ENCODE results near the gene ZNF740.
"Not testable (repeated sequence)": the region's sequence is repeated elsewhere in the genome, so short reads cannot be mapped to it uniquely, and the experiment has no call there.

The ZNF740 gene, protein sequence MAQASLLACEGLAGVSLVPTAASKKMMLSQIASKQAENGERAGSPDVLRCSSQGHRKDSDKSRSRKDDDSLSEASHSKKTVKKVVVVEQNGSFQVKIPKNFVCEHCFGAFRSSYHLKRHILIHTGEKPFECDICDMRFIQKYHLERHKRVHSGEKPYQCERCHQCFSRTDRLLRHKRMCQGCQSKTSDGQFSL

DNA sequence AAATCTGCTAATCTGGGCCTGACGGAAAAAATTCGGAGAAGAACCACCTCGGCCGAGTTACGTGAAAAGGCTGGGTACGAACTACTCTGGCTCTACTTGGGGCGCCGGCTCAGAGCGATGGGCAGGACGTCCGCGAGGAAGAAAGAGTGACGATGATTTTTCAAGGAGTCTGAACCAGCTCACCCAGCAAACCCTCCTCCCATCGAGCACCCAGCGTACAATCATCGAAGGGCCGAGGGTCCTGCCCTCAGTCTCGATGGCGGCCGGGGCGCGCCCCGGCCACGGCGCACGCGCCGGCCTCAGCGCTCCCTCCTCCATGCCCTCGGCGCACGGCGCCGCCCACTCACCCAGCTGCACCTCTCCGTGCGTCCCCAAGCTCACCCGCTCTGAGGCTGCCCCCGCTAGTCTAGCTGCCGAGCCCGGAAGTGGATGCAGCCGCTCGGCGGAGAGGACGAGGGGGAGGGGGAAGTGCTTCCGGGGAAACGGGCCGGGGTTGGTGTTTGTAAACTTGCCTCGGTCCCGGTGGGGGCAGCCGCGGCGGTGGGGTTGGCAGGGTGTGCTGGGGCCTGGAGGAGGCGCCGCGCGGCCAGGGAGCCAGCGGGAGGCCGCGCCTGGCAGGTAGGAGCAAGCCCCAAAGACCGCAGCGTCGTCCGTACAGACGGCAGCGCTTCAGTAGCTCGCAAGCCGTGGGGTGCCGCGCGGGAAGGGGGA lies at the start of gene ZNF740, which contains the start of gene CSAD:
TSS of gene ZNF740 (plus strand) at position 503 of the 711 bp plus-strand sequence. CDS start 1,262 bp downstream, outside the sequence.
TSS of gene CSAD (minus strand) at position 706 of the 711 bp plus-strand sequence. CDS start 7,455 bp downstream, outside the sequence.
- peak; percentile 98 for DNase-seq

DNA sequence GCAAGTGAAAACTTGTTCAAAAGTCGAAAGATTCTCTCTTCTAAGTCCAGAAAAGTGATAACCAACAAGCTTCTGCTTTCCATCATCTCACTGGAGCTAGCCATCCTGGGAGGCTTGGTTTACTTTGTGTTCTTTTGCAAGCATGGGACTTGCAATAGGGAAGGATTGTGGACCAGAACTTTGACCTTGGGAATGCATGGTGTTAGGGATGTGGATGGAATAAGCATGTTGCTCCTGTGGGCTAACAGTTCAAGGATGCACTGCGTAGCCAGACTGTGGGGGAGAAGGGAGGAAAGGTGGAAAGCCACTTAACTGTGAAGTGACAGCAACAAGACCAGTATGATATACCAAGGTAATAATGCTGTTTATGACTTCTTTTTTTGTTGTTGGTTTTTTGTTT lies 48.7 kb upstream of the ZNF740 start:
- no peak for DNase-seq

DNA sequence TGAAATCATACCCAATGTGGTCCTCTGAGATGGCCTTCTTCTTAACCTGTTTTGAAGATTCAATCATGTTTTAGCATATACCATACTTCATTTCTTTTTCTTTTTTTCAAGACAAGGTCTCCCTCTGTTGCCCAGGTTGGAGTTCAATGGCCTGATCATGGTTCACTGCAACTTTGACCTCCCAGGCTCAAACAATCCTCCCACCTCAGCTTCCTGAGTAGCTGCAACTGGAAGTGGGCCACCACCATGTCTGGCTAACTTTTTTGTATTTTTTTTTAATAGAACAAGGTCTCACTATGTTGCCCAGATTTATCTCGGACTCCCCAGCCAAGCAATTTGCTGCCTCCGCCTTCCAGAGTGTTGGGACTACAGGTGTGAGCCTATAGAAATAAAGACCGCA lies 46.8 kb upstream of the ZNF740 start:
- no peak for DNase-seq

DNA sequence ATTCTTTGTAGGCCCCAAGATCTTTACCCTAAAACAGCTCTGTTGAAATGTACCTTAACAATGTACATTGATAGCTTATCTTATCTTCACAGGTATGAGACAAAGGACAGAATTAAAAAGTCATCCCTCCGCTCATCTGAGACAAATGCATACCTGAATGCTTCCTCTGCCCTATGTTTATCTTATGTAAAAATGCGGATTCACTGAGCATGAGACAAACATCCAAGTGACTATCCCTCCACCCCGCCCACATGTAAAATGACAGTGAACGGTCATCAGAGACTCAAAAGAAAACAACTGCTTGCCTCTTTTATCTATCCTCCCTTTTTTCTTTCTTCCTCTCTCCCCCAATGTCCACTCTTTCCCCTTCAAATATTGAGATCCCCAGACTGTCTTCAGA lies 37.2 kb upstream of the ZNF740 start:
- DNase-seq = no peak

DNA sequence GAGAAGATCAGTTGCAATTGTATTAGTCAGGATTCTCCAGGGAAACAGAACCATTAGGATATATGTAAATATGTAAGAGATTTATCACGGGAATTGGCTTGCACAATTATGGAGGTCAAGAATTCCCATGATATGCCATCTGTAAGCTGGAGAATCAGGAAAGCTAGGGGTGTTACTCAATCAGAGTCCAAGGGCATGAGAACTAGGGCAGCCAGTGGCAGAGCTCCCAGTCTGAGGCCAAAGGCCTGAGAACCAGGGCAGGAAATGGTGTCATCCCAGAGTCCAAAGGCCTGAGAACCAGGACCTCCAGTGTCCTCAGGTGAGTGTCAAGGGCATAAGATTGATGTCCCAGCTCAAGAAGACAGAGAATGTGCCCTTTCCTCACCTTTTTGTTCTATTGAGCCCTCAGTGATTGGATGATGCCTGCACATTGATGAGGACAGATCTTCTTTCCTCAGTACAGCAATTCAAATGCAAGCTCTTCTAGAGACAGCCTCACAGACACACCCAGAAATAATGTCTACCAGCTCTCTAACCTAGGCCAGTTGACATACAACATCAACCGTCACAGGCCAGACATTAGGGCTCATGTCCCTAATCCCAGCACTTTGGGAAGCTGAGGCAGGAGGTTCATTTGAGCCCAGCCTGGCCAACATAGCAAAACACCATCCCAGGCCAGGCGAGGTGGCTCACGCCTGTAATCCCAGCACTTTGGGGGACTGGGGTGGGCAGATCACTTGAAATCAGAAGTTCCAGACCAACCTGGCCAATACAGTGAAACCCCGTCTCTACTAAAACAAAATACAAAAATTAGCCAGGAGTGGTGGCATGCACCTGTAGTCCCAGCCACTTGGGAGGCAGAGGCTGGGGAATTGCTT lies 34.9 kb upstream of the ZNF740 start:
- no peak for DNase-seq

DNA sequence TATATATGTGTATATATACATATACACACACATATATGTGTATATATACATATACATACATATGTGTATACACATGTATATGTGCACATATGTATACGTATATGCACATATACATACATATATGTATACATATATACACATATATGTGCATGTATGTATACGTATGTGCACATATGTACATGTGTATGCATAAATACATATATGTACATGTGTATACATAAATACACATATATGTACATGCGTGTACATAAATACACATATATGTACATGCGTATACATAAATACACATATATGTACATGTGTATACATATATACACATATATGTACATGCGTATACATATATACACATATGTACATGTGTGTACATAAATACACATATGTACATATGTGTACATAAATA lies 33.3 kb upstream of the ZNF740 start:
- no peak for DNase-seq

DNA sequence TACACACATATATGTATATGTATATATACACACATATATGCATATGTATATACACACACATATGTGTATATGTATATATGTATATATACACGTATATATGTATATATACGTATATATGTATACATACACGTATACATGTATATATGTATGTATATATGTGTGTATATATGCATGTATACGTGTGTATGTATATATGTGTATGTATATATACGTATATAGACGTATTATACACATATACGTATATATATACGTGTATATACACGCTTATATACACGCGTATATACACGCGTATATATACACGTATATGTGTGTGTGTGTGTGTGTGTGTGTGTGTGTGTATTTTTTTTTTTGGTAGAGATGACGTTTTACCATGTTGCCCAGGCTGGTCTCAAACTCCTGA lies 32.9 kb upstream of the ZNF740 start:
- no peak for DNase-seq

DNA sequence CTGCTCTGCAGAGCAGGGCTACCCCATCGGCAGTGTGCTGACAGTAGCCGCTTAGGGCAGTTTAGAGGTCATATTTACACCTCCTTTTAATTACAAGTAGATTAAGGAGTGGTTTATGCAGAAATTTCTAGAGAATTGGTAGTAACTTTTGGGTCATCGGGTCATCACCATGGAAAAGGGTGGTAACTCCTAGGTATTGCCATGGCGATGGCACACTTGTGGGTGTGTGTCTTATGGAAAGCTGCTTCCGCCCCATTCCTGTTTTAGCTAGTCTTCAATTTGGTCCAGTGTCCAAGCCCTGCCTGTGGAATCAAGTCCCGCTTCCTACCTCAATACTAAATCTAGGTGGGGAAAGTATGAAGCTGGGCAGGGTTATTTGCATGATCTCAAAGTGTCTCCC lies 29.5 kb upstream of the ZNF740 start:
- no peak for DNase-seq

DNA sequence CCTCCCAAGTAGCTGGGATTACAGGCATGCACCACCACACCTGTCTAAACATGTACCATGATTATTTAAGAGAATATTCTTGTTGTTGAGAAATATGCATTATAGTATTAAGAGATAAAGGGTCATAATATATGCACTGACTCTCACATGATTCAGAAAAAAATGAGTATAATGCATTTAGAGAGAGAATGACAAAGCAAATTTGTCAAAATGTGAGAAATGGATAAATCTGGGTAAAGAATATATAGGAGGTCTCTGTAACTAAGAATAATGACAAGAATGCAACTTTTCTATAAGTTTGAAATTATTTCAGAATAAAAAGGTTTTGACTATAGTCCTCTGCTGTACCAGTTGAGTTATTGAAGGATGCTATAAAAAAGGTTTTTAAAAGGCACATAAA lies 28.1 kb upstream of the ZNF740 start:
- DNase-seq = no peak

DNA sequence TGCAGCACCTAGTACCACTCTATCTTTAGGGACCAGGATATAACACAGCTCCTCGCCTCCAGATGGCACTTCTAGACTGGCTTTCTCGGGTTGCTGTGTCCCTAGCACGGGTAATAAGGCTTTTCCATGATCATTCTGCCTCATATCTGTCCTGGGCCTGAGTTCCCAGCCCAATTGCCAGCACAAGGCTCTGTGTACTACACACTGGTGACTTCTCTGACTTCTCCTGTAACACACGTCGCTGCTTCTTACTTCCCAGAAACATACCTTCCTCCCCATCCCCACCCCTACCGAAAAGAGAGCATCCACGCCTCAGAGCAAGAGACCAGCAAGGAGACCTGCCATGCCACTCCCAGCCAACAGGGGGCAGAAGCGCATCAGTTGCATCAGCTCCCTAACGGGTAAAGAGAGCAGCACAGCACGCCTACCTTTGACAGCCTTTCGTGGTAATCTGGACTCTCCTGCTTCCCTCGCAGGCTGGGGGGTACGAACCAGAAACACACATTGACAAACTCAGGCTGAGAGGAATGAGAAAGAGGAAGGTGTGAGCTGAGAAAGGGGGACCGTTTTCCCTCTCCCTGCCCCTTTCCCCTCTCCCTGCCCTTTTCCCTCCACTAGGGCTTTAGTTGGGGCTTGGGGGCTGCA lies 21.2 kb upstream of the ZNF740 start:
- DNase-seq = peak; percentile 90

DNA sequence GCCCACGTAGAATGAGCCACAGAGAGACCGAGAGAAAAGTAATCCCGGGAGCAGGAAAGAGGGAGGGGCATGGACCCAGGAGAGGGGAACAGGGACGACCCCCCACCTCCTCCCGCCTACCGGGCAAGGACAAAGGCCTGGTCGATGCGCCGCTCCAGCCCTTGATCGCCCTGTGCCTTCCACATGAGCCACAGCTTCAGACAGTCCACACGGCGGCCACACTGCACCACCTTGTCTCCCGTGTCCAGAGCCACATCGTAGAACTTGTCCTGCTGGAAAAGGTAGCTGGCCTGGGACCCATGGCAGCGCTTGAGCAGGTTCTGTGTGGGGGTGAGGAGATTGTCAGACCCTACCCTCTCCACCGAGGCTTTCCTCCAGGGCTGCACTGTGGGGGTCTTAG lies 20.5 kb upstream of the ZNF740 start:
- DNase-seq = no peak

DNA sequence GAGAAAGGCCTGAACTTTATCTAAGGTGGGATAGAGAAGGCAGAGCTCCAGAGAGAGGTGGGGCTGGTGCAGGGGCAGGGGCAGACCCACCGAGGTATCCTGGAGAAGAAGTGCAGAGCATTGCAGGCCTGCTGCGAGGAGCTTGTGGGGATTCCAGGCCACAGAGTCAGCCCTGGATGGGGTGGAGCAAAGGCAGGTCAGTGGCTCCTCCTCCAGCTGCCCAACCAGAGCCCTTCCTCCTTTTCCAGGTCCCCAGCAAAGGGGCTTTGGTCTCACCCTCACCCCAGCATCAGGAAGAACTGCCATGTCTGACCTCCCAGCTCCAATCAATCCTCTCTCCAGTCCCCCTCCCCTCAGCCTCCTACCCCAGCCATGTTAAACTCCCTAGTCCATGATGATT lies 19.8 kb upstream of the ZNF740 start:
- no peak for DNase-seq

DNA sequence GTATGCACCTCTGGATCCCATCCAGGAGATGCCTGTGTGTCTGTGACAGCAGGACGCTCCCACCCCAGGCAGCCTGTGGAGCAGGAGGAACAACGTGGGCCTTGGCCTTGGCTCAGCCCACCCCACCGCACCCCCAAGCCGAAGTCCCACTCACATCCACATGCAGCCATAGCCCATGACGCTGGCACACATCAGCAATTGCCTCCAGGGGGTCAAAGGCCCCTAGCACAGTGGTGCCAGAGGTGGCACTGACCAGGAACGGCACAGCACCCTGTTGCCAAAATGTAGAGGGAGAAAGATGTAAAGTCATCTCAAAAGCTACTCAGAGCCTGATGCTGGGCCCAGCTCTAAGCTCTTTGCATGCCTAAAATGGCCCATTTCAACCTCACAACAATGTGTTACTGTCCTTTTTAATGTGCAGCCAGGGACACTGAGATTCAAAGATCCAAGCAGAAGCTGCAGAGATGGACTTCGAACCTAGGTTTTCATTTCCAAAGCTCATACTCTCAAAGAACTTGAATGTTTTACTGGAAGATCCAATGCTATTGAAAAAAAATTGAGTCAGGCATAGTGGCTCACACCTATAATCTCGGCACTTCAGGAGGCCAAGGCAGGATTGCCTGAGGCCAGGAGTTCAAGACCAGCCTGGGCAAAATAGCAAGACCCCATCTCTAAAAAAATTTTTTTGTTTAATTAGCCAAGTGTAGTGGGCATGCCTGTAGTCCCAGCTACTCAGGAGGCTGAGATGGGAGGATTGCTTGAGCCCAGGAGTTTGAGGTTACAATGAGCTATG lies 19.2 kb upstream of the ZNF740 start:
- no peak for DNase-seq

DNA sequence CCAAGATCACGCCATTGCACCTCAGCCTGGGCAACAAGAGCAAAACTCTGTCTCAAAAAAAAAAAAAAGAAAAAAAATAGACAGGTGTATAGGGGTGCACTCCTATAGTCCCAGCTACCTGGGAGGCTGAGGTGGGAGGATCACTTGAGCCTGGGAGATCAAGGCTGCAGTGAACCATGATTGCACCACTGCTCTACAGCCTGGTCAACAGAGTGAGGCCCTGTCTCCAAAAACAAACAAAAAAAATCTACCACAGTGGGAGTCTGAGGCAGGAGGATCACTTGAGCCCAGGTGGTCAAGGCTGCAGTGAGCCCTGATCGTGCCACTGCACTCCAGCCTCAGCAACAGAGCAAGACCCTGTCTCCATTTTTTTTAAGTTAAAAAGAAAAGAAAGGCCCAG lies 17.5 kb upstream of the ZNF740 start:
- DNase-seq = not testable (repeated sequence)

DNA sequence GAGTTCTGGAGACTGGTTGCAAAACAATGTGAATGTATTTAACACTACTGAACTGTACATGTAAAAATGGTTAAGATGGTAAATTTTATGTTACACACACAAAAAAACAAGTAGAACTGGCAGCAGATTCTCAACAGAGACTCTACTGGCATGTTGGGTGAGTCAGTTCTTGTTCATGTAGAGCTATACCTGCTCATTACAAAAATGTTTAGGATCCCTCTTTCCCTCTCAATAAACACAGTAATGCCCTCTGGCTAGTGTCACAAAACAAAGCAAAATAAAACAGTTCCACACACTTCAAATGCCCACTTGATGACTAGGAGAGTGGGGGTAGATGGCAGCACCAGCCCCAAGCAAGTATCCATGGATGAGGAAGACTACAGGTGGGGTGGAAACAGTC lies 13.7 kb upstream of the ZNF740 start:
- no peak for DNase-seq

DNA sequence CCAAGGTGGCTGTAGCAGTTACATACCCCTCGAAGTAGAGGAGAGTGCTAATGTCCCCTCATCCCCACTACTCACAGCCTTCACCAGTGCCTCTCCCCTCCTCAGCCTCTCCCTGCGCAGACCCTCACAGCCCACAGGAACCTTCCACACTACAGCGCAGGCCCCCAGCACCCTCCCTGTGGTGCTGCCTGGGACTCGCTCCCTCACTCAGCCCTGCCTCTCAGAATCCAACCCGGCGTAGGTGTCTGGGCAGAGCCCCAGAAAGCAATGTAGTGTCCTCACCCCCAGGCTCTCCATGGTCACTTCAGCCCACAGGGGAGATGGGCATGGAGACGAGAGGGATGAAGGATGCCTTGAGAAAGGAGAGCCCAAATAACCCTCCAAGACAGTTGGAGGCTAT lies 10.9 kb upstream of the ZNF740 start:
- no peak for DNase-seq

DNA sequence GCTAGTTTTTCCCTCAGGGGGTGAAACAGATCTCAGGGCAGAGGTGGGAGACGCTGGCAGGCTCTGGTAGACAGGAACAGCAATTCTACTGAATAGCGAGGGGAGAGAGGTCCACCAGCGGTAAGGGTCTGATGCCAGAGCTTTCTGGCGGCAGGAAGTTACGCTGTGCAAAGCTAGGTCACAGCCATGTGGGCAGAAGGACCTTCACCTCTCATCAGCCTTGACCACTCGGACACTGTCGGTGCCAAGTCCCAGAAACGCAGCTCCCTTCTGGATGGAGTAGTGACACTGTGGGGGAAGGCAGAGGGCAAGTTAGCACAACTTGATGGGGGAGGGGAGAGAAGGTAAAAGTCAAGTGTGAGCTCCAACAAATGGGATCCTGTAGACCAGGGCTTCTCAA lies 10.3 kb upstream of the ZNF740 start:
- no peak for DNase-seq

DNA sequence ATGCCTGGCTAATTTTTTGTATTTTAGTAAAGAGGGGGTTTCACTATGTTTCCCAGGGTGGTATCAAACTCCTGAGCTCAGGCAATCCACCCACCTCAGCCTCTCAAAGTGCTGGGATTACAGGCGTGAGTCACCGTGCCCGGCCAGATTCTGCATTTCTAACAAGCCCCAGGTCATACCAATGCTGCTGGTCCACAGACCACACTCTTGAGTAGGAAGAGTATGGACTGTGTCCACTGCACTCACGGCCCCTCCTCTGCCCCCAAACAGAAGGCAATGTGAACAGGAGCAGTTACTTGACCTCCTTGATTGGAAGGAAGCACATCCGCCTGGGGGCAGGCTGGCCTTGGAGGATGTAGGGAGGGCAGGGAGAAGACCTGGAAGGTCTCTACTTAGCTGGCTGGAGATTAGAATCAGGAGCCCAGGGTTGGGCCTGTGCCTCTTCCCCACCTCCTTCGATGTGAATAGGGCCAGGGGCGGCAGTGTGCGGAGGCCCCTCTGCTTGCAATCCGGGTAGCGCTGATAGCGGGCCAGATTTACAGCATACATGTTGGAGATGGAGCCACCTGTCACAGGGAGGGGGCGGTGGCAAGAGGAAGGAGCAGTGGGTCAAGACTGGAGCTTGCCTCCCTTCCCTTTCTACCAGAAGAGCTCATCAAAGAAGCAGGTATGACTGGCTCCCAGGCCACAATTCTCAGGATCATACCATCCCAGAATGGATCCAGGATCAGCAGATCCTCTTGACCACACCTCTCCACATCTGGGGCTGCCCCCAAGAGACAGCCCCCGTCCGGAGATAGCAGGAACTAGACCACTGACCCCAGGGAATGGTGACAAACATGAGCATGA lies 9.4 kb upstream of the ZNF740 start:
- DNase-seq = no peak

DNA sequence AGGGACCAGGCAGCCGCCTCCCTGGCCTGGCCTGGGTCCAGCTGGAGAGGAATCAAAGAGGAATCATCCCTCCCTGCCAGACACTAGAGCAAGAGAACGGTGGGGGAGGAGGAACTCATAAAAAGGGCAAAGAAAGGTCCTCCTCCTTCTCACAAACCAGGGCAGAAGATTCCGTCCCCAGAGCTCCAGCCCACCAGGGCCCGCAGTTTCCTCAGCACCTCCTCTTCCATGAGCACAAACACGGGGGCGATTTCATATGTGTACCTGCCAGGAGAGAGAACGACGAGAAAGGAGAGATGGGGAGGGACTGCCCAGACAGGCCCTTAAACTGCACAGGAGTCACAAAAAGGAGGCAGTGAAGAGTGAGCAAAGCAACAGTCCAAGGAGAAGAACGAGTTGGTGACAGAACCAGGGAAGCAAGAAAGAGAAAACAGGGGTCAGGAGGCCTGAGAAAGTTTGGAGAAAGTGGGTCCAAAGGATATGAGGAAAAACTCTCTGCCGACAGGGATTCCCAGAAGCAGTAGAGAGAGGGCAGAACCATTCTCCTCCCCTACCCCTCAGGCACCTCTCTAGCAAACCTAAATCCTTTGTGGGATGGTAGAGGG lies 8.7 kb upstream of the ZNF740 start:
- DNase-seq = no peak

DNA sequence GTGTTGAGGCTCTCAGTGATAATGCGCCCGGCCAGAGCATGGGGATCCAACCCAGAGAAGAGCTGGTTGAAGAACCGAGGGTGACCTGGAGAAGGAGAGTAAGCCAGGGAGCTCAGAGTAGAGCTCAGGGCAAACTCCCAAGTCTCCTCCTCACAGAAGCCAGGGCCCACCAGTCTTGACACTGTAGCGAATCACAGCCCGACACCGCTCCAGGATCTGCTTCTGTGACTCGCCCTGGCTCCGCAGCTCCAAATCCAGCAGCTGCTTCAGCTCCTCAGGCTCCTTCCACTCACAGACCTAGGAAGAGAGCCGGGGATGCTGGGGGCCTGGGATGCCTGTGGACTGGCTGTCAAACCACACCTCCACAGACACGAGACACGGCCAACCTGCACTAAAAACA lies 8.2 kb upstream of the ZNF740 start:
- no peak for DNase-seq
